Ishikawa (cell line): ENCODE results near the gene SEPTIN5.

Source experiments
- CEBPB ChIP-seq: IDR thresholded peaks from 2 replicates; pipeline ENCODE4 v1.6.1; 2012
- CREB1 ChIP-seq: IDR thresholded peaks from 2 replicates; pipeline ENCODE4 v1.6.1; 2012; ENCODE audit warnings: low read depth
- EGR1 ChIP-seq: IDR thresholded peaks from 2 replicates; pipeline ENCODE4 v1.6.1; 2012
- EP300 ChIP-seq: IDR thresholded peaks from 2 replicates; pipeline ENCODE4 v1.6.1; 2012; ENCODE audit warnings: borderline replicate concordance
- FOXM1 ChIP-seq: IDR thresholded peaks from 2 replicates; pipeline ENCODE4 v1.6.1; 2012; ENCODE audit warnings: low read depth, borderline replicate concordance
- MAX ChIP-seq: IDR thresholded peaks from 2 replicates; pipeline ENCODE4 v1.6.1; 2012
- NFIC ChIP-seq: IDR thresholded peaks from 2 replicates; pipeline ENCODE4 v1.6.1; 2012
- RAD21 ChIP-seq: IDR thresholded peaks from 2 replicates; pipeline ENCODE4 v1.6.1; 2012; ENCODE audit warnings: low read depth
- TAF1 ChIP-seq: IDR thresholded peaks from 2 replicates; pipeline ENCODE4 v1.6.1; 2012; ENCODE audit warnings: low read depth, mild to moderate bottlenecking
- TCF12 ChIP-seq: IDR thresholded peaks from 2 replicates; pipeline ENCODE4 v1.6.1; 2012; ENCODE audit warnings: low read depth
- TEAD4 ChIP-seq: IDR thresholded peaks from 2 replicates; pipeline ENCODE4 v1.6.1; 2012
- USF1 ChIP-seq: IDR thresholded peaks from 2 replicates; pipeline ENCODE4 v1.6.1; 2012
- YY1 ChIP-seq: IDR thresholded peaks from 2 replicates; pipeline ENCODE4 v1.6.1; 2012; ENCODE audit warnings: low read depth
- ZBTB7A ChIP-seq: IDR thresholded peaks from 2 replicates; pipeline ENCODE4 v1.6.1; 2012; ENCODE audit warnings: low read depth
- TF ChIP-seq, protein P1 (sequence below): IDR thresholded peaks from 2 replicates; pipeline ENCODE4 v1.6.1; 2012; ENCODE audit warnings: low read depth, mild to moderate bottlenecking

Gene SEPTIN5

GRCh38 chr22:19741053-19741452 is 26.8 kb downstream of the SEPTIN5 start:
- TF ChIP-seq CREB1 (no peak), ZBTB7A (no peak), EGR1 (no peak), CEBPB (no peak), RAD21 (no peak), EP300 (no peak)

GRCh38 chr22:19742160-19743066 is 28.1 kb downstream of the SEPTIN5 start:
- TF ChIP-seq NFIC (no peak), TAF1 (no peak), CEBPB (no peak), MAX (no peak), TCF12 (no peak), RAD21 (no peak), USF1 (no peak), YY1 (no peak), TEAD4 (no peak), FOXM1 (no peak), EP300 (no peak), EGR1 (no peak), ZBTB7A (no peak), CREB1 (no peak)
- TF ChIP-seq, protein P1, sequence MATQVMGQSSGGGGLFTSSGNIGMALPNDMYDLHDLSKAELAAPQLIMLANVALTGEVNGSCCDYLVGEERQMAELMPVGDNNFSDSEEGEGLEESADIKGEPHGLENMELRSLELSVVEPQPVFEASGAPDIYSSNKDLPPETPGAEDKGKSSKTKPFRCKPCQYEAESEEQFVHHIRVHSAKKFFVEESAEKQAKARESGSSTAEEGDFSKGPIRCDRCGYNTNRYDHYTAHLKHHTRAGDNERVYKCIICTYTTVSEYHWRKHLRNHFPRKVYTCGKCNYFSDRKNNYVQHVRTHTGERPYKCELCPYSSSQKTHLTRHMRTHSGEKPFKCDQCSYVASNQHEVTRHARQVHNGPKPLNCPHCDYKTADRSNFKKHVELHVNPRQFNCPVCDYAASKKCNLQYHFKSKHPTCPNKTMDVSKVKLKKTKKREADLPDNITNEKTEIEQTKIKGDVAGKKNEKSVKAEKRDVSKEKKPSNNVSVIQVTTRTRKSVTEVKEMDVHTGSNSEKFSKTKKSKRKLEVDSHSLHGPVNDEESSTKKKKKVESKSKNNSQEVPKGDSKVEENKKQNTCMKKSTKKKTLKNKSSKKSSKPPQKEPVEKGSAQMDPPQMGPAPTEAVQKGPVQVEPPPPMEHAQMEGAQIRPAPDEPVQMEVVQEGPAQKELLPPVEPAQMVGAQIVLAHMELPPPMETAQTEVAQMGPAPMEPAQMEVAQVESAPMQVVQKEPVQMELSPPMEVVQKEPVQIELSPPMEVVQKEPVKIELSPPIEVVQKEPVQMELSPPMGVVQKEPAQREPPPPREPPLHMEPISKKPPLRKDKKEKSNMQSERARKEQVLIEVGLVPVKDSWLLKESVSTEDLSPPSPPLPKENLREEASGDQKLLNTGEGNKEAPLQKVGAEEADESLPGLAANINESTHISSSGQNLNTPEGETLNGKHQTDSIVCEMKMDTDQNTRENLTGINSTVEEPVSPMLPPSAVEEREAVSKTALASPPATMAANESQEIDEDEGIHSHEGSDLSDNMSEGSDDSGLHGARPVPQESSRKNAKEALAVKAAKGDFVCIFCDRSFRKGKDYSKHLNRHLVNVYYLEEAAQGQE: no peak

GRCh38 chr22:19743081-19743480 is 28.8 kb downstream of the SEPTIN5 start:
- TF ChIP-seq RAD21 (no peak), MAX (no peak), EGR1 (no peak), TAF1 (no peak), EP300 (no peak), TCF12 (no peak), NFIC (no peak), CEBPB (no peak), YY1 (no peak), FOXM1 (no peak), USF1 (no peak)
- TF ChIP-seq, protein P1: no peak

GRCh38 chr22:19743651-19744050 is 29.3 kb downstream of the SEPTIN5 start:
- TF ChIP-seq TEAD4 (no peak), TCF12 (no peak), EGR1 (no peak), CEBPB (no peak), RAD21 (no peak), FOXM1 (no peak), YY1 (no peak), TAF1 (no peak), NFIC (no peak), MAX (no peak)
- TF ChIP-seq, protein P1: no peak
